SK-N-MC (cell line): ENCODE measurements around the gene TEX14.

ENCODE experiments used
- EZH2 ChIP-seq: fragments of 200-600 bp; sonication (generic); IDR thresholded peaks from one replicate; pipeline ENCODE4 v1.6.1; 2017; ENCODE audit warnings: antibody characterized with exemption
- FOXP2 ChIP-seq: optimal IDR thresholded peaks from 2 replicates; pipeline ENCODE3; 2011; ENCODE audit warnings: mild to moderate bottlenecking, moderate library complexity; ENCODE audit not compliant: insufficient read depth; ENCODE audit errors: extremely low read length, control extremely low read depth
- POLR2AphosphoS5 ChIP-seq: IDR thresholded peaks from 2 replicates; pipeline ENCODE4 v1.6.1; 2012; ENCODE audit warnings: mild to moderate bottlenecking, low read depth, low read length, borderline replicate concordance

- no peak for TF ChIP-seq EZH2
- TF ChIP-seq POLR2AphosphoS5 = no peak
- TF ChIP-seq FOXP2 = no peak
These were observed 131.3 kb downstream of the TEX14 start for GRCh38 chr17:58560511-58560910.
